GM13976 (cell line): ENCODE measurements around the gene HAND2.

Experiments used
- DNase-seq: peaks from one replicate; pipeline ENCODE4 v3.0.0; 2012; ENCODE audit warnings: low spot score
- CTCF ChIP-seq: IDR thresholded peaks from 2 replicates; pipeline ENCODE4 v1.5.1; 2012; ENCODE audit warnings: borderline replicate concordance, mild to moderate bottlenecking; ENCODE audit not compliant: insufficient read depth; ENCODE audit errors: extremely low read depth, missing control alignments, control extremely low read depth
- in situ Hi-C: fragments of 300-500 bp; cut with MboI; formaldehyde crosslinking; loops from one replicate; pipeline ENCODE4 v1.12.0; 2022; ENCODE audit warnings: low sequenced_read_pairs, mixed read lengths, inconsistent platforms; ENCODE audit not compliant: unreplicated experiment

Gene HAND2

DNA sequence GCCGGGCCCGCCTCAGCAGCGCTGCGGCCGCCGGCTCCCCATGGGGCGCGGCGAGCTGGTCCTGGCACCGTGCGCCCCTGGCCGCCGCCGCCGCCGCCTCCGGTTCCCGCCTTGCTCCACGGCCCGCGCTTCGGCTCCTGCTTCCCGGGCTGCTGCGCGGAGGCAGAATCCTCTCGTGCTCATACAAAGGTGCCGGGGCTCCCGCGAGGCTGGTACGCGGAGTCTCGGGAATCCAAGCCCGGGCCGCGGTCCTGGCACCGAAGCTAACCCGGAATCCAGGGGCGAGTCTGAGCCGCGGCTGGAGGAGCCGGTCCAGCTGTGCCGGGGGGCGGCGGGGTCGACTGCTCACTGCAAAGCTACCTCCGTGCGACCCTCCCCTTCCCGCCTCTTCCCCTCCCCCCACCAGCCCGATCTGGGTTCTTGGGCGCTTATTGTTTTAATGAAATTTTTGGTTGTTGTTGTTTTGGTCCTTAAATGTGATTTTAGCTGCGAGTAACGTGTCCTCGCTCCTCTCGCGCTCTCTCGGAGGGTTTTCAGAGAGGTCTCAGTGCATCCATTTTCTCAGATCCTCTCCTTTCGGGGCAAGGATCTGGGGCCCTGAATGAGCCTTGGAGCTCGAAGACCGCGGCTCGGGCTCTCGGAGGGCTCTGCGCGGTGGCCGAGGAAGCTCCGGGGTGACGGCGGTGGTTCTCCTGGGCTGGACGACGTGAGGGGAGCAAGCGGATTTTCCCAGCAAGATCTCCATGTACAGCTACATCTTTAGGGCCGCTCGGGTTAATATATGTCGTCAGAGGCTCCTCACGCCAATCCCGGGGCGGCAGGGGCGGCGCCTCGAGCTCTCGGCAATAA is at the start of gene HAND2:
Gene HAND2, minus strand, starts transcription at position 753 of the 849 bp plus-strand sequence. CDS start 940 bp downstream, outside the sequence.
- no peak for TF ChIP-seq CTCF
- no peak for DNase-seq

DNA sequence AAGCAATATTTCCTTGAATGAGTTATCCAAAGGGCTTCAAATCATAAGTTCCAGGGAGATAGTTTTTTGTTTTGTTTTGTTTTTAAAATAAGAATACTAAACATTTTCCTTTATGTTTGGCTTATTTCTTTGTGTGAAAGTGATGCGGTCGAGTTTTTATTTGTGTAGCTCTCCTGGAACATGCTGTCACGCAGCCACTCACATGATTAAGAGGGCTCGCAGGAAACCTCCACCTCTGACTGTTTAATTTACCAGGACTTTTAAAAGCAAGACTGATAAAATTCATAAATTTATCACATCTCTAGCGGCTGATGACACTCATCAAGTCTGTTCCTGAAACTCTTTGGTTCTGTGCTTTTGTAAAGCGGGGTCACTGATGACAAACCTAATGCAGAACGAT is 48.9 kb upstream of the HAND2 start:
- in situ Hi-C loops, result no loop called here
- TF ChIP-seq CTCF, result no peak
- no peak for DNase-seq

More for the DNA sequence above, at the start of gene HAND2:
- in situ Hi-C loops, result no loop called here

- no peak for DNase-seq
- in situ Hi-C loops, result no loop called here
- TF ChIP-seq CTCF, result no peak
These were observed 47.9 kb upstream of the HAND2 start for GRCh38 chr4:173577963-173578362.

- no peak for TF ChIP-seq CTCF
- in situ Hi-C loops, result no loop called here
- DNase-seq, result no peak
These were observed 45.6 kb upstream of the HAND2 start for GRCh38 chr4:173575482-173576152.

GRCh38 chr4:173573725-173574124 is 43.7 kb upstream of the HAND2 start:
- TF ChIP-seq CTCF, result no peak
- DNase-seq, result no peak
- in situ Hi-C loops, result no loop called here

GRCh38 chr4:173573286-173573685 is 43.3 kb upstream of the HAND2 start:
- in situ Hi-C loops, result no loop called here
- no peak for TF ChIP-seq CTCF
- DNase-seq, result no peak
